ENCODE measurements around the gene ATAD3B.
"Not testable (repeated sequence)": the region's sequence is repeated elsewhere in the genome, so short reads cannot be mapped to it uniquely, and the experiment has no call there.

ATAD3B gene

DNA sequence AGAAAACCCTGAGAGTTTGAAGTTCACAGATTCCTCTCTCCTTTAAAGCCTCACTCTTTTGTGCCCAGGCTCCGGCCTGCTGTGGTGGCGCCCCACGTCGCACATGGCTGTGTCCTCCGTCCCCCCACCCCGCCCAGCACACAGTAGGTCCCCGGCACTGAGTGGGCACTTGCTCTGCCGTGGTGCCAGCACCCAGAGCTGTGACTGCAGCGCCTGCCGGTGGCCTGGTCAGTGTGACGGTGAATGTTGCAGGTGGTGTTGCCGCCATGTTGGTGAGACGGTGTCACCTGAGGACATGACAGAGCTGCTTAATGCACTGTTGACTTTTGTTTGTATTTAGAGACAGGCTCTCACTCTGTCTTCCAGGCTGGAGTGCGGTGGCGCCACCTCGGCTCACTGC, 18.7 kb upstream of the ATAD3B start:
- no peak for DNase-seq

DNA sequence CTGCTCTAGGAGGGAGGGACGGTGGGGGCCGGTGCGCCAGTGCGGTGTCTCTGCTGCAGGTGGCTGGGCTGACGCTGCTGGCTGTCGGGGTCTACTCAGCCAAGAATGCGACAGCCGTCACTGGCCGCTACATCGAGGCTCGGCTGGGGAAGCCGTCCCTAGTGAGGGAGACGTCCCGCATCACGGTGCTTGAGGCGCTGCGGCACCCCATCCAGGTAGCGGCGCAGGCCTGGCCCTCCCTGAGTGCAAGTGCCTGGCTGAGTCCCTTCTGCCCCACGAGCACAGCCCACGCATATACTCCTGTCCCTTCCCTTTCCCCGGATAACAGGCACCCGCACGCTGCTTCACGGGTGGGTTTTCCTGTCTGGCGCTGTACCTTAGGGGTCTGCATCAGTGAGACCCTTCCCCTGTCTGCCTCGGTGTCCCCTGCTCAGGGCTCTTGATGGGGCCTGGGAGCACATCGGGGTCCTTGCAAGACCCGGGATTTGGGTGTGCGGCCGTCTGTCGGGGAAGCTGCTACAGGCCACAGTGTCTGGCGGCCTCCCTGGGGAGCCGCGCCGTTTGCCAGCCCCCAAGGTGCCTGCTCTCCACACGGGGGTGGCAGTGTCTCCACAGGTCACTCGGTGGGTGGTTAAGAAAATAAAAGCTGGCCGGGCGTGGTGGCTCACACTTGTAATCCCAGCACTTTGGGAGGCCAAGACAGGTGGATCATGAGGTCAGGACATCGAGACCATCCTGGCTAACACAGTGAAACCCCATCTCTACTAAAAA, 17.1 kb upstream of the ATAD3B start:
- not testable (repeated sequence) for DNase-seq

DNA sequence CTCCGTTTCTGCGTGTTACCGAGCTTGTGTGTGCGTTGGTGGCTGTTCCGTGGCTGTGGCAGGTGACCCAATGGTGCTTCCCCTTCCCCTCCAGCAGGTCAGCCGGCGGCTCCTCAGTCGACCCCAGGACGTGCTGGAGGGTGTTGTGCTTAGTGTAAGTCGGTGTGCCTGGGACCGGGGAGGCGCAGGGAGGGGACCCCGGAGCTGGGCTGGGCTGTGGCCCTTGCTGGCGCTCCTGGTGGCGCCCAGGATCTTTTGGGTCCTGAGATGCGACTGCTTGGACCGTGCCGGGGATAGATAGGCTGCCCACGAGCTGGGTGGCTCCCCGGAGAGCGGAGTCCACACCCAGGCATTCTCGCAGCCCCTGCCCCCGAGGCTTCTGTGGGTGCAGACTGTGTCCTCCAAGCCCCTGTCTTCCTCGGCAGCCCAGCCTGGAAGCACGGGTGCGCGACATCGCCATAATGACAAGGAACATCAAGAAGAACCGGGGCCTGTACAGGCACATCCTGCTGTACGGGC, 16.1 kb upstream of the ATAD3B start:
- DNase-seq: no peak

DNA sequence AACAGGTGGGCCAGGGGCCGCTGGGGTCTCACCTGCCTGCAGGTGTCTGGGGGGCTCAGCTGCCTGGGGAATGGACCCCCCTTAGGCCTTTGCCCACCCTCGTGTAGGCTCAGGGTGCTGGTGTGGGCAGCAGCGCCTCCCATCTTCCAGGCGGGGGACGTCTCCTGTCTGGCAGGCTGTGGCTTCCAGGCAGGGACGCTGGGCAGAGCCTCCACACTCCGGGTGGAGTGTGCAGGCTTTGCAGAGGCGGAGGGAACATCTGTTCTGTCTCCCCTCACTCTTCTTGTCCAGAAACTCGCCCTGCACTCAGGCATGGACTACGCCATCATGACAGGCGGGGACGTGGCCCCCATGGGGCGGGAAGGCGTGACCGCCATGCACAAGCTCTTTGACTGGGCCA, 15.6 kb upstream of the ATAD3B start:
- DNase-seq: not testable (repeated sequence)

DNA sequence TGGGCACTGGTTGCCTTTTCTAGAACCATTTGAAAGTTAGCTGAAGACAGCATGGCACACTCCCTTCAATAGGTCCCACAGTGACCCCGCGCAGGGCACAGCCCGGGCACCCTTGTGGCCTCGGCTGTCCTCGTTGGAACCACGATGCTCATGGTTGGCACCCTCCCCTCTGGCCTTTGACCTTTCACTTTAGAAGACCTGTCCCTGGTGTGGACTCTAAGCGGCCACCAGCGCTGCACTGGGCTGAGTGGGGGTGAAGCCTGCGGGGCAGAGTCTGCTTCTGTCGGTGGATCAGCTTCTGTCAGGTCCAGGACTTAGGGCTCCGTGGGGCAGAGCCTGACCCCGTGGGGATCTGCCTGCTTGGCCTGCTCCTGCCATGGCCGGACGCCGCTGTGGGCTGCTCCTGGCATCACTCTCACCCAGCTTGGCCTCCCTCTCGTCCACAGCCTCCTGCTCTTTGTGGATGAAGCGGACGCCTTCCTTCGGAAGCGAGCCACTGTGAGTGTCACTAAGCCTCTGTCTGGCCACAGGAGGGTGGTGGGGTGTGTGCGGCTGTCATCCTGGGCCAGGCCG, 14.8 kb upstream of the ATAD3B start:
- not testable (repeated sequence) for DNase-seq

DNA sequence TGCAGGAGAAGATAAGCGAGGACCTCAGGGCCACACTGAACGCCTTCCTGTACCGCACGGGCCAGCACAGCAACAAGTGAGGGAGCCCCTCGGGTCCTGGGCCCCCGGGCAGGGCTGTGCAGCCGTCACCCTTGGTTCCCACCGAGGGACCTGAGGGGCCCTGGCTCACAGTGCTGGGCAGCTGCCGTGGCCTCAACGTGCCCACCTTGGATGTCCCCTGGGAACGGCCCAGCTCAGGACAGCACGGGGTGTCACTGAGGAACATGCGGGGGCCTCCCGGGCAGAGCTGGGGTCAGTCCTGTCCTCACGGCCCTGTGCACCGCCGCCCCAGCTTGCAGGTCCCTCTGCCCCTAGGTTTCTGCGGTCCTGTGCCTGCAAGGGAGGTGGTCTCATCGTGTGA, 12.4 kb upstream of the ATAD3B start:
- DNase-seq: not testable (repeated sequence)

DNA sequence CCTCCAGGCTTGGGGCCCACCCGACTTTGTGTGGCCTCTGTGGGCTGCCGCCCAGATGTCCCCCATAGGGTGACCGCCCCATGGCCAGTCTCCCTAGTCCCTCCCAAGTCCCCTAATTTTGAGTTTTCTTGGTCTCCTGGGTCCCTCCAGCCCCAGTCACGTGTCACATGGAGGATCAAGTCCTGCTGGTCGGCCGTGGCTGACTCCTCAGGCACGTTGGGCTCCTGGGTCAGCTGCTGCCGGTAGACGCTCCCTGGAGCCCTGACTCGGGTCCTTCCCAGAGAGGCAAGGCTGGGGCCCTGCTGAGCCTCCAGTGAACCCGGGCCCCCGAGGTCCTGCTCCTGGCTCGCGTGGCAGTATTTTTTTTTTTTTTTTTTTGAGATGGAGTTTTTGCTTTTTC, 11.9 kb upstream of the ATAD3B start:
- not testable (repeated sequence) for DNase-seq

DNA sequence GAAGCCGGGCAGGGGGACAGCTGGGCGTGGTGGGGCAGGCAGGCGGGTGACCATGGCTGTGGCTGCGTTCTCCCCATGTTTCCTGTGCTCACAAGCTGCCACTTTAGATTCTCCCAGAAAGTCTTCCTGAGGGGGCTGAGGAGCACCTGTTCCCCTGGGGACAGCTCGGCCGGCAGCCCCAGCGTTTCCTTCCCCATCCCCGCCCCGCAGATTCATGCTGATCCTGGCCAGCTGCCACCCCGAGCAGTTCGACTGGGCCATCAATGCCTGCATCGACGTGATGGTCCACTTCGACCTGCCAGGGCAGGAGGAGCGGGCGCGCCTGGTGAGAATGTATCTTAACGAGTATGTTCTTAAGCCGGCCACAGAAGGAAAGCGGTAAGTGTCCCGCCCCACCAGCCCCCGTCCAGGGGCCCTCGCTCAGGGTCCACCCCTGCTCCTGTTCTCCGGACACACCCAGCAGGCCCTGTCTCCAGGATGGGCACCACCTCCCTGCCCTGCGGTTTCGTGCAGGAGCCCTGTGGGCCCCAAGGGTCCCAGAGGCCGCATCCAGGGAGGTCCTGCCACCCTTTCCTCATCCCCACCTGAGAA, 10.9 kb upstream of the ATAD3B start:
- DNase-seq: no peak

DNA sequence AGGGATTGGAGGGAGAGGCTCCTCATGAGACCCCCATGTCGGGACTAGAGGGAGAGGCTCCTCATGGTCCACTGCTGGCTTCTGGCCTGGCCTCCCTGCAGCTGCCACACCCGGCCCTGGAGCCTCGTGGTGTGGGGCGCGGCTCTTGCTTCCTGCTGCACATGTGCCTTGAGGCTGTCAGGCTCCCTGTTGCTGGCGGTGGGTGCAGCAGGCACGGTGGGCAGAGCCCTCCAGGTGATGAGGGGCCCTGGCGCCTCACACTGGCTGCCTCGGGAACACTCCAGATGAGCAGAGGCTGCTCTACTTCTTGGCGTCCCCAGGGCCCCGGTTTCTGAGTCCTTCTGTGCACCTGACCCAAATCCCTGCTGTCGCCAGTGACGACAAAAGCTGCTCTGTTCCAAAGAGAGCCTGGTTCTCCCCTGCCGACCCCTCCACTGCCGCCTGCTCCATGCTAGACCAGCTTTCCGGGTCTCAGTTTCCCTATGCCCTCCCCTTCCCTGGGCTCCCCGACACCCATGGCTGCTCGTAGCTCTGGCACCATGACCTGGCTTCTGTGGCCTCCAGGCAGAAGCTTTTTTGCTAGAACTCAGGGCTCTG, 9.7 kb upstream of the ATAD3B start:
- DNase-seq: no peak

DNA sequence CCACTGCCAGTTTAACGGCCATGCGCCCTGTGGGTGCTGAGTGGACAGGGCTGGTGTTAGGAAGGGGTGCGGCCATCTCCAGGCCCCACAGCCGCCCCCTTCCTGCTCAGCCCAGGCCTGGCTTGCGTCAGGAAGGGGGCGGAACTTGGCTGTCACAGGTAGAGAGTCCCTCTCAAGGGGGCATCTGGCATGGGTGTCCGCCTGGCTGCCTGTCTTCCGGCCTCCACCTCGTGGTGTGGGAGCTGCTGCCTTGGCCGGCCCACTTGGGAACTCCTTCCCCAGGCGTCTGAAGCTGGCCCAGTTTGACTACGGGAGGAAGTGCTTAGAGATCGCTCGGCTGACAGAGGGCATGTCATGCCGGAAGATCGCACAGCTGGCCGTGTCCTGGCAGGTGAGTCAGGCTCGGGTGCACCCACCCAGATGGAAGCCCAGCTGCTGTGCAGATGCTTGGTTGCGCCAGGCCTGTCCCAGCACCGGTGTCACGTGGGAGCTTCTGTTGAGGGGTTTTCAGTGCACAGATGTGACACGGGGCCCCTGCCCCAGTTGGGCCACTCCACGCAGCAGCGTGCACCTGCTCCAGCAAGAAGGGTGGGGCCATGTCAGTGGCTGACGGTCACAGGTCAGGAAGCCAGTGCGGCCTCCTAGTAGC, 9.1 kb upstream of the ATAD3B start:
- no peak for DNase-seq

DNA sequence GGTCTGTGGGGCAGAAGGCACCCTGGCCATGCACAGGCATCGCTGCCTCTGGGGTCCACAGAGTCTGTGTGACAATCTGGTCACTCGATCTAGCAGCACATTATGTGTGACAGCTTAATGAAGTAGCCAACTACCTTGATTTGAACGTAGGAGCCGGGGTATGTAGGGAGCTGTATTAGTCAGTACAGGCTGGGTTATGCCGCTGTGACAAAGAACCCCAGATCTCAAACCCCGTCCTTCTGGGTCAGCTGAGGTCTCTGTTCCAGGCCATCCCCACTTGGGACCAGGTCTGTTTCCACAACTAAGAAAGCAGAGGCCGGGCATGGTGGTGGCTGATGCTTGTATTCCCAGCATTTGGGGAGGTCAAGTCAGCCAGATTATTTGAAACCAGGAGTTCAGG, 8.3 kb upstream of the ATAD3B start:
- DNase-seq: no peak

DNA sequence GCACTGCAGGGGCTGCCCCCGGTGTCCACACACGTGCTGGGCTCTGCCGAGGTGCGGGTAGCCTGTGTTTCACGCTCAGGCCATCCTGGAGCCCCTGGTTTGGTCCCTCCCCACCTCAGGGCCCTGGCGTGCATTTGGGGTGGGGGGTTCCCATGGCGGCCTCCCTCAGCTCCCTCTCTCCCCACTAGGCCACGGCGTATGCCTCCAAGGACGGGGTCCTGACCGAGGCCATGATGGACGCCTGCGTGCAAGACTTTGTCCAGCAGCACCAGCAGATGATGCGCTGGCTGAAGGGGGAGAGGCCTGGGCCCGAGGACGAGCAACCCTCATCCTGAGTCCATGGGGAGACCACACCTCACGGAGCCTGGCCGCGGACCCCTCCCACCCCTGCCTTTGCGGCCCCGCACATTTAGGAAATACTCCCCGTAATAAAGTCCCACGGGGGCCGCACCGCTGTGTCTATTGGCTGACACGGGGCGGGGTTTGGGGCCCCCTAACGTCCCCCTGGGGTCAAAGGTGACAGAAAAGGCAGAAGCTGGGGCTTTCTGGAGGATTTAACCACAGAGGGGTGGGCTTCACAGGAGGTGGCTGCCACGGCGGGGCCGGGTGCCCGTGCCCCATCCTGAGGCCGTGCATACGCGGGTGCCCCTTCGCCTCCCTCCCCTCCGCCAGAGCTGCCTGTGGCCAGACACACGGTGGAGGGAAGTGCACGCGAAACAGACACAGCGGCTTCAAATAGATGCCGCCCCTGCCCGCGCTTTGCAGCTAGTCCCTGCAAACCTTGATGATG, 3.2 kb upstream of the ATAD3B start:
- DNase-seq: not testable (repeated sequence)

DNA sequence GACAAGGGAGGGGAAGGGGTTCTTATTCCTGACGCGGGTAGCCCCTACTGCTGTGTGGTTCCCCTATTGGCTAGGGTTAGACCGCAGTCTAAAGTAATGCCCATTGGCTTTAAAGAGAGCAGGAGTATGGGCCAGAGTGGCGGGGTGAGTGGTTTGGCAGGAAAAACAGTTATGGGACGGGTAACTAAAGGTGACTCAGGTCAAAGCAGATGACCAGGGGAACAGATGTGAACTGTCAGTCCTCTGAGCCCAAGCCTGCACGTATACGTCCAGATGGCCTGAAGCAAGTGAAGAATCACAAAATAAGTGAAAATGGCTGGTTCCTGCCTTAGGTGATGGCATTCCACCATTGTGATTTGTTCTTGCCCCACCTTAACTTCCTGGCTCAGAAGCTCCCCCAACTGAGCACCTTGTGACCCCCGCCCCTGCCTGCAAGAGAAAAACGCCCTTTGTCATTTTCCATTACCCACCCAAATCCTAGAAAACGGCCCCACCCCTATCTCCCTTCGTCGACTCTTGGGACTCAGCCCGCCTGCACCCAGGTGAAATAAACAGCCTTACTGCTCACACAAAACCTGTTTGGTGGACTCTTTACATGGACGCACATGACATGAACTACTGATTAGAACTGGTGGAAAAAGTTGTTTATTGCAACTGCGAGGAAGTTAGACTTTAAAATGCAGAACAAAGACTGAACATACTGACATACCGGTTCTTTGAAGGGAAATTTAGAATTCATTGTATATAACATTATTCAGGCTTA, 758 bp upstream of the ATAD3B start:
- DNase-seq: no peak

DNA sequence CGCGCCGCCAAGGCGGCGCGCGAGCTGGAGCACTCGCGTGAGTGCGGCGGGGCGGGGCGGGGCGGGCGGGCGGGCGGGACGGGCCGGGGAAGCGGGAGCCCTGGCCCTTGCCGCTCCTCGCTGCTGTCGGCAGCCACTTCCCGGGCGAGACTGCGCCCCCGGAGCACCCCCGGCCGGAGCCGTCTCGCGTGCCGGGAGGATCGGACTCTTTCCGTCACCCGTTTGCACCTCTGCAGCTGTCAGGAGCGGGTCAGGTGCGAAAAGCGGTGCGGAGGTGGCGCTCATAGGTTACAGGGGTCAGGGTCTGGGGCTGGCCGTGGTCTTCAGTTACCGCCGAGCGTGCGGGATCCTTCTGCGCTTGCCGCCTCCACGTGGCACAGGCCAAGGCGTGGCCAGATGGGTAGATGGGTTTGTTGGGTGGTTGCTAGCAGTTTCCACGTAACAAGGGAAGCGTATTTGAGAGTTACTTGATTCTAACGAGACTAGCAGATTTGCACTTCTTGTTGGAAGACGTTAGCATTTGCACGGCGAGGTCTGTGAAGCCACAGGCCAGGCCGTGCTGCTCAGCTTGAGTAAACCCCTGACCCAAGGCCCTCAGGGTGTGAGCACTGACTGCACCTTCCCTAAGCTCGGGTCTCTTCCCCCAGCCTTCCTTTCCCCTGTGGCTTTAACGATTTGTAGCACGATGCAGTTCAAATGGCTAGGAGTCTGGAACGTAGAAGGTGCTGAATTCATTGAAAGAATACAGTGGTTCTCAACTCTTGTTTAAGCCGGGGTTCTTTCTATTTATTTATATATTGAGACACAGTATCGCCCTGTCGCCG, 700 bp downstream of the ATAD3B start:
- DNase-seq: not testable (repeated sequence)

DNA sequence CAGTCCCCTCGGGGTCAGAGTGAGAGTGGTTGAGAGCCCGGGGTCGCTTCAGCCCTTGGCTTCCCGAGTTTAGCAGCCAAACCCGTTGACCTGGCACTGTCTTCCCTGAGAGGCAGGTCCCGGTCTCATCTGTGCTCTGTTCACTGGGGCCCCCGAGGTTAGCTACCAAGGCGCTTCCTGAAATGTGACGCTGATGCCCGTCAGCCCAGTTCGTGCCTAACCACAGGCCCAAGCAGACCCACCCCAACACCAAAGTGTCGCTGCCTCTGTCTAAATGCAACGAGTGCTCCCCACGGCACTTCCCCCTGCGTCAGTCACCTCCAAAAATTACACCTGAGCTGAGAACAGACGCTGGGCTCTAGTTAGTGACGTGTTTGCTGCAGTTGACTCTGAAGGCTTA, 4.4 kb downstream of the ATAD3B start:
- DNase-seq: peak; percentile 9

DNA sequence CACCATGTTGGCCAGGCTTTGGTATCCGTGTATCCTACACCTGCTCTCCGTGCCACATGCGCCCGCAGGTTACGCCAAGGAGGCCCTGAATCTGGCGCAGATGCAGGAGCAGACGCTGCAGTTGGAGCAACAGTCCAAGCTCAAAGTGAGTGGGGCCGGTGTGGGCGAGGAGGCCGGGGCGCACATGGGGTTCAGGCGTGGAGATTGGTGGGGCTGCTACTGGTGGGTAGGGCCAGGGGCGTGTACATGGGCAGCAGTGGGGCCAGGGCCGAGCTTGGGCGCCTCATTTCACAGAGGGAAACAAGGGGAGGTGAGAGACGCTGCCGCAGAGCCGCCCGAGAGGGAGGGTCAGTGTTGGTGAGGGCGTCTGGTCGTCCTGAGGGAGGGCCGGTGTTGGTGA, 5.6 kb downstream of the ATAD3B start:
- DNase-seq: no peak

DNA sequence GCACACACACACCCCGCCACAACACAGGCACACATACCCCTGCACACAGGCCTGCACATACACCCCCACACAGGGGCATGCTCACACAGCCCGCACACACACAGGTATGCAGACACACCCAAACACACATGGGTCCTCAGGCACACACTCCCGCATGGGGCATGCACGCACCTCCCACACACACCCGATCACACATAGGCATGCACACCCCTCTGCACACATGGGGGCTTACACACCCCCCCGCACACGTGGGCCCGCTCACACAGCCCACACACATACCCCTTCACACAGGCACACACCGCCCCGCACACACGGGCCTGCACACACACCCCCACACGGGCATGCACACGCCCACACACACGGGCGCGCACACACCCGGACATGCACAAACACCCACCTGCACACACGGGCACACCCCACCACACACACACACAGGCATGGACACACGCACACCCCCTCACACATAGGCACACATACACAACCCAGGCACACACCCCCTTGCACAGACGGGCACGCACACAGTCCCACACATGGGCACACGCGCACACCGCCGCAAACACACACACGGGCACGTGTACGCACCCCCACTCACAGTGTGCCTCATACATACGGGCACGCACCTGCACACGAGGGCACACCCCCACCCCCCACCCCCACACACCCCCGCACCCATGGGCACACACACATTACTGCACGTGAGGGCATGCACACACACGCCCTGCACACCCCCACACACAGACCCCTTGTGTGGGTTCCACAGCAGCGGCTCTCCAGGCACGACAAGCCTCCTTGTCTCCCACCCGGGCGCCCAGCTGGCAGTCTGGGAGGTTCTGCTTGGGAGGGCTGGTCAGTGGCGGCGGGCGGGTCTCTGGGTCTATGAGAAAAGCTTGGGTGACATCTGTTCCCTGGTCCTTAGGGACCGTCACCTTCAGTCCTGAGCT, 8.3 kb downstream of the ATAD3B start:
- DNase-seq: no peak

DNA sequence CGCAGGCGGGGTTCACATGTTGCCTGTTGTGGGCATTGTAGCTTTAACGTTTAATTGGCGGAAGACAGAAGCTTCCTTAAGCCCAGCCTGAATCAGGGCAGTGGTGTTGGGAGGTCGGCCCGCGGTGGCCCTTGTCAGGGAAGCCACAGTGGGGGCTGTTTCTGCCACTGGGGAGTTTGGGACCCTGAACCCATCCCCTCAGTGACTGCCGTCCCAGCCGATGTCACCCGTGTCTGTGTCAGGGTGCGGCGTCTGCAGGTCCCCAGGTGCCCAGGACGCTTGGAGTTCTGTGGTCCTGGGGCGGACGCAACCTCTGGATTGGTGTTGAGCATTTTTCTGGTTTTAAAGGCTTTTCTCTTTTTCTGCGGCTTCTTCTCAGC, 8.9 kb downstream of the ATAD3B start:
- not testable (repeated sequence) for DNase-seq

DNA sequence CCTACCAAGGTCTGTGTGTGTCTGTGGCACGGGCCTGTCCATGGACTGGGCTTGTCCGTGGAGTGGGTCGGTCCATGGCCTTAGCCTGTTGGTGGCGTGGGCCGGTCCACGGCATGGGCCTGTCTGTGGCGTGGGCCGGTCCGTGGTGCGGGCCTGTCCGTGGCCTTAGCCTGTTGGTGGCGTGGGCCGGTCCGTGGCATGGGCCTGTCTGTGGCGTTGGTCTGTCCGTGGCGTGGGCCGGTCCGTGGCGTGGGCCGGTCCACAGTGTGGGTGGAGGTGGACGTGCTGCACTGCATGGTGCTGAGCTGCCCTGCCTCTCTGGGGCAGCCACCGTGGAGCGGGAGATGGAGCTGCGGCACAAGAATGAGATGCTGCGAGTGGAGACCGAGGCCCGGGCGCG, 10.2 kb downstream of the ATAD3B start:
- DNase-seq: not testable (repeated sequence)

DNA sequence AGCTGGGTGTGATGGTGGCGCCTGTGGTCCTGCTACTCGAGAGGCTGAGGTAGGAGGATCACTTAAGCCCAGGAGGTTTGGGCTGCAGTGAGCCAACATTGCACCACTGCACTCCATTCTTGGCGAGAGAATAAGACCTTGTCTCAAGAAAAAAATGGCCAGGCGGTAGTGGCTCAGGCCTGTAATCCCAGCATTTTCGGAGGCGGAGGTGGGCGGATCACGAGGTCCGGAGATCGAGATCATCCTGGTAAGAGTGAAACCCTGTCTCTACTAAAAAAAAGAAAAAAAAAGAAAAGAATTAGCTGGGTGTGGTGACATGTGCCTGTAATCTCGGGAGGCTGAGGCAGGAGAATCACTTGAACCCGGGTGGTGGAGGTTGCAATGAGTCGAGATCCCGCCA, 11.3 kb downstream of the ATAD3B start:
- no peak for DNase-seq
